Activated CD8-positive, alpha-beta memory T cell treated with anti-CD3 and anti-CD28 coated beads, Interleukin-2, amount 50 U/mL, for 1 hour (primary cell): ENCODE data around the gene MSI2.

Experiments used
- DNase-seq: peaks from one replicate; pipeline ENCODE4 v3.0.0-alpha.2; 2020; ENCODE audit errors: extremely low read depth

MSI2 gene

GRCh38 chr17:57502811-57503241 is 246.5 kb downstream of the MSI2 start:
- no peak for DNase-seq

GRCh38 chr17:57504208-57504607 is 247.9 kb downstream of the MSI2 start:
- no peak for DNase-seq

- DNase-seq, result no peak
Observed at GRCh38 chr17:57505841-57506773, 249.8 kb downstream of the MSI2 start.

- DNase-seq, result no peak
Observed at GRCh38 chr17:57506774-57507127, 250.4 kb downstream of the MSI2 start.

GRCh38 chr17:57507828-57508227 is 251.5 kb downstream of the MSI2 start:
- no peak for DNase-seq

- no peak for DNase-seq
Observed at GRCh38 chr17:57508671-57509070, 252.3 kb downstream of the MSI2 start.

GRCh38 chr17:57511475-57512123 is 255.3 kb downstream of the MSI2 start:
- no peak for DNase-seq

GRCh38 chr17:57512258-57512657 is 255.9 kb downstream of the MSI2 start:
- no peak for DNase-seq

- DNase-seq, result no peak
Observed at GRCh38 chr17:57512691-57513090, 256.4 kb downstream of the MSI2 start.

- no peak for DNase-seq
Observed at GRCh38 chr17:57513569-57513968, 257.2 kb downstream of the MSI2 start.

- no peak for DNase-seq
Observed at GRCh38 chr17:57514614-57515013, 258.3 kb downstream of the MSI2 start.

- DNase-seq, result no peak
Observed at GRCh38 chr17:57515662-57516211, 259.4 kb downstream of the MSI2 start.

GRCh38 chr17:57516290-57517230 is 260.2 kb downstream of the MSI2 start:
- no peak for DNase-seq

GRCh38 chr17:57517273-57517631 is 260.9 kb downstream of the MSI2 start:
- DNase-seq, result no peak

- no peak for DNase-seq
Observed at GRCh38 chr17:57517632-57518456, 261.5 kb downstream of the MSI2 start.

GRCh38 chr17:57518587-57519581 is 262.6 kb downstream of the MSI2 start:
- DNase-seq, result no peak

GRCh38 chr17:57519800-57520199 is 263.5 kb downstream of the MSI2 start:
- DNase-seq, result no peak

- DNase-seq, result no peak
Observed at GRCh38 chr17:57521606-57522005, 265.3 kb downstream of the MSI2 start.
